Stimulated activated CD4-positive, alpha-beta T cell treated with anti-CD3 and anti-CD28 coated beads, Interleukin-15, amount 100 ng/mL, for 1 hour (primary cell): ENCODE measurements around the gene ZNF268.

Source experiments
- DNase-seq, 2 donors: peaks; one replicate each; pipeline ENCODE4 v3.0.0-alpha.2; 2020; ENCODE audit warnings: low read depth in 1 of 2, low spot score in 1 of 2

The ZNF268 gene

GRCh38 chr12:133181238-133181959 lies at the start of gene ZNF268:
Gene ZNF268 (plus strand): TSS chr12:133181495. CDS start chr12:133181998, 503 bp downstream.
- peak; percentile 67 to 76 for DNase-seq

DNA sequence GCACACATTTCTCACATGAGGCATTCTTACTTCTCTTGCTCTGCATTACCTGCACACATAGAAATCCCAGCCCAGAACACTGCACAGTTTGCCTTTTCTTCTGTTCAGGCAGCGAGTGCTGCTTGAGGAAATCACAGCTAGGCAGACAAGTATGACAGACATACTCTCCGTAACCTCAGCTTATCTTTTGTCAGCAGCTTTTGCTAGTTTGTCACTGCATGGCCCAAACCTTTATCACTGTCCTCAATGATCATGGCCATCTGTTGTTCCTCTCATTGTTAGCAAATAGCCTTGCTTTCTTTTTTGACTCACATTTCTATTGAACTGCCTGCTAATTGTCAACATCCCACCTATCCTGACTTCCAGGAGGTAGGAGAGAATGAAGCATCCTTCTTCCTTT lies 45.5 kb upstream of the ZNF268 start:
- no peak for DNase-seq

DNA sequence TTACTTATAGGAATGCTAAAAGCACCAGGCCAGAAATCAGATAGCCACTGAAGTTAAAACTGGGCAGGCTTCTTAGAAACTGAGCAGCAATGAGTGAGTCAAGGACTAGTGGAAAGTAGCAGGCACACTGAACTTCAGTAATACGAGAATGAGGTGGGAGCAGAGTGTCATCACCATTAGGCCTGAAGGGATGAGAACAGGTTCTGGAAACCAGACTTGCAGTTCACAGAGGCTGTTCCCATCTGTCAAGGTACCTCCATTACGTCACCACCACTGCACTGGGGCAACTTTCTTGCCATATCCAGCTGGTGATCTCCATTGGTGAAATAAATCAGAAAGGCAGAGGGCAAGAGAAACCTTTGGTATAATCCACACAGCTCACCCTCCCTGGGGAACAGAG lies 35.3 kb upstream of the ZNF268 start:
- DNase-seq, result no peak

DNA sequence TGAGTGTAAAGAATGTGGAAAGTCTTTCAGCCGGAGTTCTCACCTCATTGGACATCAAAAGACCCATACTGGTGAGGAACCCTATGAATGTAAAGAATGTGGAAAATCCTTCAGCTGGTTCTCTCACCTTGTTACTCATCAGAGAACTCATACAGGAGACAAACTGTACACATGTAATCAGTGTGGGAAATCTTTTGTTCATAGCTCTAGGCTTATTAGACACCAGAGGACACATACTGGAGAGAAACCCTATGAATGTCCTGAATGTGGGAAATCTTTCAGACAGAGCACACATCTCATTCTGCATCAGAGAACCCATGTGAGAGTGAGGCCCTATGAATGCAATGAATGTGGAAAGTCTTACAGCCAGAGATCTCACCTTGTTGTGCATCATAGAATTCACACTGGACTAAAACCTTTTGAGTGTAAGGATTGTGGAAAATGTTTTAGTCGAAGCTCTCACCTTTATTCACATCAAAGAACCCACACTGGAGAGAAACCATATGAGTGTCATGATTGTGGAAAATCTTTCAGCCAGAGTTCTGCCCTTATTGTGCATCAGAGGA lies 25.1 kb upstream of the ZNF268 start:
- no peak for DNase-seq

DNA sequence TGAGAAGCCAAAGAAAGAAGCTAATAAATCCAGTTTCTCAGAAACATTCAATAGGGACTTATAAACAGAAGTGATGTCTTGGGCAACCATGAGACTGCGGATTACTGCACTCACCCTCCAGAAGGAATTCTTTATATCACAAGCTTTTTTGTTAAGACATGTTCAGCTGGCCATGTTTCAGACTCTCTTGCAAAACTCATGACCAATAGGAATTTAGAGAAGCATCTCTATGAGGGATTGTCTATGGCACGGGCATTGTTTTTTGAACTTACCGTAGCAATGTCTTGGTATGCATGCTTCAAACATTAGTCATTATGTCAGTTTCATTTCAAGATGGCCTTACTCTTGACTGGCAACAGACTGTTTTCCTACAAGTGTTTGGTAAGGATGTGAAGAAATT lies 15.5 kb upstream of the ZNF268 start:
- no peak for DNase-seq

DNA sequence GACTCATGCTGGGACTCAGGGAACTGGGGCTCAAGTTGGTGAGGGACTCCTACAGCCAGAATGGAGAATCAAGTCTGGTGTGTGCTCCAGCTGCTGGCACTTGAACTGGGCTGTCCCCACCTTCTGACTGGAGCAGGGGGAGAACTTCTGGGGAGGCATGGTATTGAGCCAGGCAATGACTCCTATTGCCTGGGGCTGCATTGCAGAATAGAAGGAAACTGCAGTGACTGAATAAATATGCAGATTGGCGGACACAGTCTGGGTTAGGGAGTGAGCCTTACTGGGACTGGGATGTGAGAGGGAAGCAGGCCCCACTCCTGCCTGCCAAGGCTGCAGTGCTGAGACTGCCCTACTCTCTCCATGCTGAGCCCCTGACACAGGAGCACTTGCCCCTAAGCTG lies 8.8 kb upstream of the ZNF268 start:
- no peak for DNase-seq

DNA sequence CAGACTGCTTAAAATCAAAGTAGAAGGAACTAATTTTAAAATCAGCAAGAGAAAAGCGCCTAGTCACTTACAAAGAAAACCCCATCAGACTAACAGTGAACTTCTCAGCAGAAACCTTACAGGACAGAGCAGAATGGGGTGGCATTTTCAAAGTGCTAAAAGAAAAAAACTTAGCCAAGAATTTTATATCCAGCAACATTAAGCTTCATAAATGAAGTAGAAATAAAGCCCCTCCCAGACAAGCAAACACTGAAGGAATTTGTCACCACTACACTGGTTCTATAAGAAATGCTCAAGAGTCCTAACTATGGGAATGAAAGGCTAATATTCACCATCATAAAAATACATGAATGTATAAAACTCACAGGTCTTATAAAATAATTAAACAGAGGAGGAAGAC lies 6.4 kb upstream of the ZNF268 start:
- DNase-seq, result no peak

GRCh38 chr12:133180669-133181068 lies 626 bp upstream of the ZNF268 start:
- no peak for DNase-seq

DNA sequence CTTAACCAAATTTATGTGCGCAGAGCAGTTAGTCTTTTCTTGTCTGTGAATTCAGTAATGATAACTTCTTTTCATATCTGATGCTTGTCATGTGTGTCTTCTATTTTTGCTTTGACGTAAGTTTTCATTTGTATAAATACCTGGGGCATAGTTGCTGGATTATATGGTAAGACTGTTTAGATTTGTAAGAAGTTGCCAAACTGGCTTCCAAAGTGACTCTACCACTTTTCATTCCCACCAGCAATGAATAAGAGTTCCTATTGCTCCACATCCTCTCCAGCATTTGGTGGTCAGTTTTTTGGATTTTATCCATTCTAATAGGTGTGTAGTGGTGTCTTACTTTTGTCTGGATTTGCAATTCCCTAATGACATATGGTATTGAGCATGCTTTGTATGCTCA lies 8.9 kb downstream of the ZNF268 start:
- DNase-seq, result no peak

DNA sequence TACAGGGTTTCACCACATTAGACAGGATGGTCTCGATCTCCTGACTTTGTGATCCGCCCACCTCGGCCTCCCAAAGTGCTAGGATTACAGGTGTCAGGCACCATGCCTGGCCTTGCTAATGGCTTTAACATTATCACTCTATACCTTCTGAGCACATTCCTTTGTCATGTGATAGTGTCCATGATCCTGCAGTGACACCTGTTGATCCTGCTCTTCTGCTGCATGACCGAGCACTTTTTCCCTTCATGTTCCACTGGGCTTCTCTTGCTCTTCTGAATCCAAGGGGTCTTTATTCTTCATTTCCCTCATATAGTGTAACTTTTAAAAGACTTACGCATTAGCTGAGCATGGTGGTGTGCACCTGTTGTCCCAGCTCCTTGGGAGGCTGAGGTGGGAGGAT lies 11.6 kb downstream of the ZNF268 start:
- DNase-seq, result no peak

- no peak for DNase-seq
These were observed 20.6 kb downstream of the ZNF268 start for GRCh38 chr12:133201888-133202287.

DNA sequence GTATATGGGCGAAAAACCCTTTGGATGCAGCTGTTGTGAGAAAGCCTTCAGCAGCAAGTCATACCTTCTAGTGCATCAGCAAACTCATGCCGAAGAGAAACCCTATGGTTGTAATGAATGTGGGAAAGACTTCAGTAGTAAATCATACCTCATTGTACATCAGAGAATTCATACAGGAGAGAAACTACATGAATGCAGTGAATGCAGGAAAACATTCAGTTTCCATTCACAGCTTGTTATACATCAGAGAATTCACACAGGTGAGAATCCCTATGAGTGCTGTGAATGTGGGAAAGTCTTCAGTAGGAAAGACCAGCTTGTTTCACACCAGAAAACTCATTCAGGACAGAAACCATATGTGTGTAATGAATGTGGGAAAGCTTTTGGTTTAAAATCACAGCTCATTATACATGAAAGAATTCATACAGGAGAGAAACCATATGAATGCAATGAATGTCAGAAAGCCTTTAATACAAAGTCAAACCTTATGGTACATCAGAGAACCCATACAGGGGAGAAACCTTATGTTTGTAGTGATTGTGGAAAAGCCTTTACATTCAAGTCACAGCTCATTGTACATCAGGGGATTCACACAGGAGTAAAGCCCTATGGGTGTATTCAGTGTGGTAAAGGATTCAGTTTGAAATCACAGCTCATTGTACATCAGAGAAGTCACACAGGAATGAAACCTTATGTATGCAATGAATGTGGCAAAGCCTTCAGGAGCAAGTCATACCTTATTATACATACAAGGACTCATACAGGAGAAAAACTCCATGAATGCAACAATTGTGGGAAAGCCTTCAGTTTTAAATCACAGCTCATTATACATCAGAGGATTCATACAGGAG lies 21.4 kb downstream of the ZNF268 start:
- DNase-seq, result no peak

GRCh38 chr12:133203344-133204263 lies 22.3 kb downstream of the ZNF268 start:
- DNase-seq, result no peak

GRCh38 chr12:133204264-133204603 lies 22.9 kb downstream of the ZNF268 start:
- no peak for DNase-seq

GRCh38 chr12:133206390-133206789 lies 25.1 kb downstream of the ZNF268 start:
- no peak for DNase-seq

DNA sequence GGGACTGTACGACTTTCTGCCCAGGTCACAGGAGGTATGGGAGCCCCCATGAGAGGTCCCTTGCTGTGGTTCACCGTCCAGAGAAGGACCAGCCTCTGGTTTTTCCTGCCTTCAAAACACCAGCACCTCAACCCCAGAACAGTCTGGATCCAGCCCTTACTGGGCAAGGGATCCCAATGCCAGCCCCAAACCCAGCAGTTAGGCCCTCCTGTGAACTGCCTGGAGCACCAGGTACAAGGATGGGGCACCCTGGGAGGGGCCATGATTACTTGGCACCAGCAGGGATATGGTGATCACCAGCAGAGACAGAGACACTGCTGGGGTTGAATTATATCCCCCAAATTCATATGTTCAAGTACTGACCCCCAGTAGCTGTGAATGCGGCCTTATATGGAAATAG lies 34.4 kb downstream of the ZNF268 start:
- no peak for DNase-seq

GRCh38 chr12:133217219-133217618 lies 35.9 kb downstream of the ZNF268 start:
- DNase-seq, result no peak

- no peak for DNase-seq
These were observed 39.2 kb downstream of the ZNF268 start for GRCh38 chr12:133220521-133220920.

DNA sequence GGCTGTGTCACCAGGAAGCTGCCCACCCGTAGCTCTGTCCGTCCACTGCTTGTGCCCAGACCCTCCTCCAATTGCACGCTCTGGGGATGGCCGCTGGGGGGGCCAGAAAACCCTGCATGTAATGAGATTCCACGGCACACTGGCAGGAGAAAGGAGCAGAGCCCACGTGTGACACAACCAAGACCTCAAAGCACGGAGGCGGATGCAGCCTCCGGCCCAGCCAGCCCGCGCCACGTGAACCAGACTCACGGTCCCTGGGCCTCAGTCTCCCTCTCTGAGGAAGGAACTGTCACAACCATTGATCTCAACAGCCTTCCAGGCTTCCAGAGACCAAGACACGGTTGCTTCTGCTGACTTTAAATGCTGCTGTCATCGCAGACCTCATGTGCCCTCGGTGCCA lies 39.9 kb downstream of the ZNF268 start:
- DNase-seq, result no peak

- no peak for DNase-seq
These were observed 40.9 kb downstream of the ZNF268 start for GRCh38 chr12:133222211-133222610.

DNA sequence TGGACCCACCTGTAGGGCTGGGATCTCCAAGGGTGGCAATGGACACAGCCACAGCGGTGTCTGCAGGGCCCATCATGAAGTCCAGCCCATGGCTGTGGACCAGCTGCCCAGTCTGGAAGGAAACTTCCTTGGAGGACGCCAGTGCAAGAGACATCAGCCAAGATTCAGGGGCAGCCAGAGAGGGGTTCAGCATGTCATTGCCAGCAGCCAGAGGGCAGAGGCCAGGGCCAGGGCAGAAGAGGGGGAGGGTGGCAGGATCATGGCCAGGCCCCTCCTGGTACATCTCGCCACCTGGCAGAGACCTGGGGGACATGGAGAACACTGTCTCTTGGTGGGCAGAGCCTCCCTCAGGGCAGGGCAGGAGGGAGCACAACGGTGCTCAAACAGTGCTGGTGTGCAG lies 44.2 kb downstream of the ZNF268 start:
- DNase-seq, result no peak
